Mucosa of descending colon (tissue), 3 donors: ENCODE measurements around the gene CGNL1. TPM values are rescaled to one million over a fixed set of nuclear protein-coding genes. Genes with fewer than 3 reads are reported as not detected.

Experiments used
- ATAC-seq: fragments of 200-7000 bp; cut with Tn5 transposase; one replicate; pipeline ENCODE4 v1.9.1; 2020; ENCODE audit warnings: mild to moderate bottlenecking, moderate library complexity
- DNase-seq, 3 donors: peaks; one replicate each; pipeline ENCODE4 v3.0.0-alpha.2; 2020
- H3K36me3 ChIP-seq: fragments of 200-600 bp; one replicate; pipeline ENCODE4 v1.8.0; 2021; ENCODE audit warnings: low read depth, mild to moderate bottlenecking
- H3K4me1 ChIP-seq: fragments of 200-600 bp; one replicate; pipeline ENCODE4 v1.8.0; 2021; ENCODE audit warnings: low read depth, mild to moderate bottlenecking
- H3K4me3 ChIP-seq: fragments of 200-600 bp; one replicate; pipeline ENCODE4 v1.8.0; 2021; ENCODE audit warnings: mild to moderate bottlenecking
- H3K9me3 ChIP-seq: fragments of 200-600 bp; one replicate; pipeline ENCODE4 v1.8.0; 2021; ENCODE audit warnings: mild to moderate bottlenecking
- CTCF ChIP-seq: fragments of 200-600 bp; IDR thresholded peaks from one replicate; pipeline ENCODE4 v1.8.0; 2022; ENCODE audit warnings: antibody characterized with exemption, mild to moderate bottlenecking
- intact Hi-C, 2 donors: fragments of 100-400 bp; cut with DNase I in 1 of 2; cut with micrococcal nuclease in 1 of 2; formaldehyde crosslinking; loops; one replicate each; pipeline versions ENCODE4 v1.11.0 to v1.11.1; 2022; cut with DNase I, micrococcal nuclease
- total RNA-seq, 3 donors: library from RNA; stranded (reverse); fragmentation: NEBNext Ultra II Directional in 2 of 3; extraction: Animal tissue kit (Norgen Biotek cat#: 25700) in 2 of 3; gene quantifications; one replicate each; pipeline versions ENCODE4 v1.2.1 to v1.2.4, GENCODE V29; 2021 to 2023
- donor health status: DM: no; HTN: no; CAD: no; lungs with moderate emphysema.
- donor health status: DM: no; HTN: no; CAD: no.
- donor health status: DM: no; HTN: yes; CAD: no.

Gene CGNL1
- total RNA-seq, 3 donors from 2014 or later, result 3.3 to 4.5 (median 3.9) TPM

DNA sequence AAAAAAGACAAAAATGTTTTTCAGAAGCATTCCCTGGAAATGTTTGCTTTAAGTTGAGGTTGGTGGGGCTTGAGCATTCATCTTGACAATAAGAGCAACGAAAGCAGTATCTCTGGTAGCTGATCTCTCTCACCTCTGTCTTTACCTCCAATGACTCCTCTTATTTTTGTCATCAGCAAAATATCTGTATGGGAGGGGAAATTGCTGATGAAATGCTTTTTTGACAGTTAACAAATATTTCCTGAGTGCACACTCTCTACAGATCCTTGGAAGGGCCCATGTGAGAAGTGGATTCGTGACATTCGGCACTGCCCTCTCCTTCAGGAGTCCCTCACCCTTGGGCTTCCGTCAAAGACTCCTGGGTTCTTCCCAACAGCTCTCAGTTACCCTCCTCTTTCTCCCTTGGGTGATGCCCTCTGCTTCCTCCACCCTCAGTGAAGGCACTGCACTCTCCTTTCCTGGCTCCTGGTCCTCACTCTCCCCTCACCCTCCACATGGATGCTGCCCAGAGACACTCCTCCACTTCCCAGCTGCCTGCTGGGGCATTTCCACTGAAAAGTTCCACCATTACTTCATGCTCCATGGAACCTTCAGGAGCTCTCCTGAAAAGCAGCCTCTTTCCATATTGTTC lies 2.9 kb upstream of the CGNL1 start:
- H3K9me3 ChIP-seq, result no peaks in the 10 kb centered on the region
- ATAC-seq (no peak), DNase-seq (no peak)
- intact Hi-C loops, result no loop called here
- H3K36me3 ChIP-seq, result no peaks in the 10 kb centered on the region
- H3K4me3 ChIP-seq, result no peak overlapping the region
- H3K4me1 ChIP-seq, result peaks cover 8% of the 10 kb centered on the region
- TF ChIP-seq CTCF, result no peak

- H3K9me3 ChIP-seq, result no peaks in the 10 kb centered on the region
- intact Hi-C loops, result no loop called here
- H3K4me3 ChIP-seq, result no peak overlapping the region
- DNase-seq, result no peak
- TF ChIP-seq CTCF, result no peak
- peaks cover 8% of the 10 kb centered on the region for H3K4me1 ChIP-seq
- H3K36me3 ChIP-seq, result no peaks in the 10 kb centered on the region
- no peak for ATAC-seq
Observed at GRCh38 chr15:57373882-57374276, 2.4 kb upstream of the CGNL1 start.

DNA sequence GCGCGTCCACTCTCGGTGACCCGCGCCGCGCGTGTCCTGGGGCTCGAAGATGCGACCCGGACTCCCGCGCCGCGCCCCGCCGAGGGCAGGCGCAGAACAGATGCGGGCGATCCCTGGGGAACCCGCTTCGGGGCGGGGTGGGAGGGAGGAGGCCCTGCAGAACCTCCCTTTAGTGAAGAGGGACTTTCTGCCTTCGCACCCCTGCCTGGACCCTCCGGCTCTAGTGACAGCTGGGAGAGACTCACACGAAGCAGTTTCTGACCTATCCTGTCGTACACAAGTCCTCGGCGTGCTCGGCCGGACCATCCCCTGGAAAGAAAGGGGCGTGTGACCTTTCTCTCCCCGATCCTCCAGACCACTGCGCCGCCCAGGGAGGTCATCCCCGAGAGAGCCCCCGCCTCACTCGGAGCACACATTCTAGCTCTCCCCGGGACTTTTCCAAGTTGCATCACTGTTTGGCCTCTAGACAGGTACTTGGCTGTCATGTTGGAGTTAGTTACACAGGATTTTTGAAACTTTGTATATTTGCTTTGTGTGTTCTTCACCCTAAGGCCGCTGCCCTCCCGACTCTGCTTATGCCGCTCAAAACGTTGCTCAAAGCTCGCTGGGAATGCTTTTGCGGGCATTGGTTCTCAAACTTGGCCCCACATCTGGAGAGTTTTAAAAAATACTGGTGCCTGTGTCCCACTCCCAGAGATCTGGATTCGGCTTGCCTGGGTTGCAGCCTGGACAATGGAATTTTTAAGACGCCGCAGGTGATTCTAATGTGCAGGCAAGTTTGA lies 582 bp downstream of the CGNL1 start:
- TF ChIP-seq CTCF, result no peak
- no peak overlapping the region for H3K4me3 ChIP-seq
- ATAC-seq (peak; percentile 37), DNase-seq (peak in 2 of 3 donors; percentile 20 to 54)
- H3K4me1 ChIP-seq, result peaks cover 8% of the 10 kb centered on the region
- H3K36me3 ChIP-seq, result no peaks in the 10 kb centered on the region
- intact Hi-C loops, result no loop called here
- no peaks in the 10 kb centered on the region for H3K9me3 ChIP-seq

DNA sequence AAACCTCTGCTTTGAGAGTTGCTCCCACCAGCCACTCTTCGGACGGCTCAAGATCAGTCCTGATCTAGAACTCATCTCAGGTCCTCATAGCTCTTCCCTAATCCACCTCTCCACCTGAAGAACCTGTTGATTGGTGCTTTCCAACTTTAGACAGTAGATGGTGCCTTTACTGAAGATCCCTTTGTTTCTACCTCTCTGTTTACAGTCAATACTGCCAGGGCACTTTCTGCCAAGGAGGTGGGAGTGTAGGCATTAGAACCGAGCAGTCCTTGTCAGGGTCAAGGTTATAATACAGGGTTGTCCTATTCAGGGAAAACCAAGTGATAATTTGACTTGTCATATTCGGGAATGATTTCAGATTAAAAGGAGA lies 1.2 kb downstream of the CGNL1 start:
- ATAC-seq (peak; percentile 50), DNase-seq (peak in 1 of 3 donors; percentile 12)
- H3K4me3 ChIP-seq, result no peak overlapping the region
- no peak for TF ChIP-seq CTCF
- intact Hi-C loops, result no loop called here
- H3K9me3 ChIP-seq, result no peaks in the 10 kb centered on the region
- H3K4me1 ChIP-seq, result peaks cover 8% of the 10 kb centered on the region
- no peaks in the 10 kb centered on the region for H3K36me3 ChIP-seq

GRCh38 chr15:57379487-57379886 lies 3.2 kb downstream of the CGNL1 start:
- Histone ChIP-seq H3K36me3 (no peaks in the 10 kb centered on the region), H3K4me1 (peaks cover 8% of the 10 kb centered on the region), H3K9me3 (no peaks in the 10 kb centered on the region), H3K4me3 (no peak overlapping the region)
- no peak for ATAC-seq
- intact Hi-C loops, result no loop called here
- no peak for DNase-seq
- no peak for TF ChIP-seq CTCF
